ENCODE data around the gene ABCA12.

ABCA12 gene

GRCh38 chr2:214902286-214902685 is 236.1 kb downstream of the ABCA12 start:
- no peak for DNase-seq

- DNase-seq: no peak
These were observed 238.7 kb downstream of the ABCA12 start for GRCh38 chr2:214899751-214900150.

GRCh38 chr2:214896274-214896673 is 242.2 kb downstream of the ABCA12 start:
- DNase-seq: no peak

GRCh38 chr2:214895469-214895868 is 243.0 kb downstream of the ABCA12 start:
- no peak for DNase-seq

- no peak for DNase-seq
These were observed 249.1 kb downstream of the ABCA12 start for GRCh38 chr2:214889301-214889700.

- peak; percentile 29 for DNase-seq
These were observed 256.7 kb downstream of the ABCA12 start for GRCh38 chr2:214881647-214882202.
